NCI-H82 (cell line): ENCODE data around the gene STX18.
"Not testable (repeated sequence)": the region's sequence is repeated elsewhere in the genome, so short reads cannot be mapped to it uniquely, and the experiment has no call there.

ENCODE experiments used
- DNase-seq: peaks from one replicate; lab custom pipeline; 2025; lab: John Stamatoyannopoulos, UW

The STX18 gene

DNA sequence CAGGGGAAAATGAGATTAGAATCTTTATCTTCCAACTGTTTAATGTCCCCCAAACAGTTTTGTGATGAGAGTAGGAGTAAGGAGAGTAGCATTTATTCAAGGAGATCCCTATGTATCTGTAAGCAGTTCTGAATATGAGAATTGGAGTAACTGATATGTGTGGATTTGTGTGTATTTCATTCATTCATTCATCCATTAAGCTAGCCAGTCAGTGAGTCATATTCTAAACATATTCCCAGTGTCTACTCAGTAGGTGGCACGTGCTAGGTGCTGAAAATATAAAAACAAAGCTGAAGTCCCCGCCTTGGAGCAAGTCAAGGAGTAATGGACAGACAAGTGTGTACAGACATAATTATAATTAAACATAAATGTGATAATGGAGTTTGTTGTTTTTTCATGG is 12.4 kb upstream of the STX18 start:
- DNase-seq, result no peak

DNA sequence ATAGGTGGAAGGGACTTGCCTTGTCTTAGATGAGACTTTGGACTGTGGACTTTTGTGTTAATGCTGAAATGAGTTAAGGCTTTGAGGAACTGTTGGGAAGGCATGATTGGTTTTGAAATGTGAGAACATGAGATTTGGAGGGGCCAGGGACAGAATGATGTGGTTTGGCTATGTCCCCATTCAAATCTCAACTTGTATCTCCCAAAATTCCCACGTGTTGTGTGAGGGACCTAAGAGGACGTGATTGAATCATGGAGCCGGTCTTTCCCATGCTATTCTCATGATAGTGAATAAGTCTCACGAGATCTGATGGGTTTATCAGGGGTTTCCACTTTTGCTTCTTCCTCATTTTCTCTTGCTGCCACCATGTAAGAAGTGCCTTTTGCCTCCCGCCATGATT is 10.2 kb upstream of the STX18 start:
- DNase-seq, result not testable (repeated sequence)

DNA sequence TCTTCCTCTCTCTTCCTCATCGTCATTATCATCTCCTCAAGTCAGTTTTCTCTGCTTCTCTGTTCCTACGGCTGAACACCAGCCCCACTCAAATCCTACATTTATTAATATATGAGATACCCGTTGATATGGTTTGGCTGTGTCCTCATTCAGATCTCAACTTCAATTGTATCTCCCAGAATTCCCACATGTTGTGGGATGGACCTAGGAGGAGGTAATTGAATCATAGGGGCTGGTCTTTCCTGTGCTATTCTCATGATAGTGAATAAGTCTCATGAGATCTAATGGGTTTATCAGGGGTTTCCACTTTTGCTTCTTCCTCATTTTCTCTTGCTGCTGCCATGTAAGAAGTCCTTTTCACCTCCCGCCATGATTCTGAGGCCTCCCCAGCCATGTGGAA is 8.3 kb upstream of the STX18 start:
- DNase-seq, result not testable (repeated sequence)

DNA sequence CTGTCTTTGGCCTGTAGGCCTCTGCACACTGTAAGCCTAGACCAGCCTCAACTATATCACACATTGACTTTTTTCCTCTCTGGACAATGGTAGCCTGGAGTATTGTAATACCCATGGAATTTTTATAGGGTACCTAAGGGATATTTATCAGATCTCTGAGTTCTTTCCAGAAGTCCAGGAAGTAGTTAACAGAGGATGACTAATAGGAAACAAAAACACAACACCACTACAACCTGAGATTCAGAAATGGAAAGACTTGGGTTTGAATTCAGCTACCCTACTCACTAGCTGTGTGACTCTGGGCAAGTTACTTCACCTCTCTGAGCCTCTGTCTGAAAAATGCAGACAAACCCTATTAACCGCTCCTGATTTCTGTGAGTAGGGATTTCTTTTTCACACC is 7.7 kb upstream of the STX18 start:
- no peak for DNase-seq

DNA sequence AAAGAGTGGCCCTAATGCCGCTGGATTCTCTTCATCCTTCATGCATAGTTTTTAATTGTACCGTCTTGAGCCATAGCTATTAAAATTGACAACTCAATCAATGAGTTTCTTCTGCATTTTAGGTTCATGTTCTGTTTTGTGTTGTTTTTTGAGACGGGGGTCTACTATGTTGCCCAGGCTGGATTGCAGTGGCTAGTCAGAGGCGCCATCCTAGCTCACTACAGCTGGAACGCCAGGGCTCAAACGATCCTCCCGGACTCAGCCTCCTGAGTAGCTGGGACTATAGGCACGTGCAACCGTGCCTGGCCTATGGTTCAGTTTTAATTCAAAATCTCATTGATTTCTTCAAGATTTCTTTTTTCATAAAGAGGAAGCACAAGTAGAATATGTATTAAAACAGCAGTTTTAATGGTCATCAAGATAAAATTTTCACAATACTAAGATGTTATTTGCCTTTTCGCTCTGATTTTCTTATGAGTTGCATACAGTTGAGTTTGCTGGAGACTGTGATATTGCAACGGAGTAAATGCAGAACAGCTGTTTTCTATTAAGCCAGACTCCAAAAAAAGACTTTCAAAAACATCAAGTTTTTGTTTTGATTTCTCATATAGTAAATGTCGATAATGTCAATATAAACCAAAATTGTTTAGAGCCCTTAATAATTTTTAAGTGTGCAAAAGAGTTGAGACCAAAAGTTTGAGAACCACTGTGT is 1.1 kb upstream of the STX18 start:
- DNase-seq, result peak; percentile 45

DNA sequence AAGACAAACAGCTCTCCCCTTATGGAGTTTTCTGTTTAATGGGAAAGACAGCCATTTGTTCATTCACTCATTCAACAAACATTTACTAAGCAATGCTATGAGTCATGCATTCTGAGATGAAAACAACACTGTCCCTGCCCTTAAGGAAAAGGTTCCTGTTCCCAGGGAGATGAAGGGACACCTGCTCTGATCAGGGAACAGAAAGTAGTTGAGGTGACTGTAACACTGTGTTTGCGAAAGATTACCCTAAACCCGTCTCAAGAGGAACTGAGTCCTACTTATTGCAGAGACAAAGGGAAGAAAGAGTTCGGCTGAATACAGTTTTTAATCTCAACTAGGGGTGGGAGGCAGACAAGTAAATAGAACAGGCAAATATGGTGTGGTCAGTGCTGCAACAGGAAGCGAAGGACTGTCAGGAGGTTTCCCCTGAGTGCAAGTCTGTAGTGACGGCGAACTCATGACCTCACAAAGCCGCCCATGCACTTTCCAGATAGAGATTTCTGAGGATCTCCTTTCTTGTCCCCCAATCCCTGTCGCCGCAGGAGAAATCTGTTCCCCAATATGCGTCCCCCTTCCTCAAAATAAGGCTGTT is 712 bp downstream of the STX18 start:
- DNase-seq, result peak; percentile 30

DNA sequence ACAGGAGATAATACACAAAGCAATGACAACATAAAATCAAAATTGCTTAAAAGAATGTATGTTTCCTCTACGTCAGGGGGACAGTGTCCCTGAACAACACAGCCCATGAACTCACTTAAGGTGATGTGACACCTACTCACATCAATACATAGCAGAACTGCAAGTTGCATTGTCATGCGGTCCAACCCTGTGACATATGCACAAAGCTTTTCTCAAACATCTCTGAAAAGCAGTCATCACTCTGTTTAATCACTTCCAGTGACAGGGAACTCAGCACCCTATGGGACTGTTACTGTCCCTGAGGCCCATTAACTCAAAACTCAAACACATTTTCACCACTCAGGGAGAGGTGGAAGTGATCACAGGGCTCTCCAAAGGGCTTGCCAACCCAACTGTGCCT is 2.4 kb downstream of the STX18 start:
- DNase-seq, result no peak

DNA sequence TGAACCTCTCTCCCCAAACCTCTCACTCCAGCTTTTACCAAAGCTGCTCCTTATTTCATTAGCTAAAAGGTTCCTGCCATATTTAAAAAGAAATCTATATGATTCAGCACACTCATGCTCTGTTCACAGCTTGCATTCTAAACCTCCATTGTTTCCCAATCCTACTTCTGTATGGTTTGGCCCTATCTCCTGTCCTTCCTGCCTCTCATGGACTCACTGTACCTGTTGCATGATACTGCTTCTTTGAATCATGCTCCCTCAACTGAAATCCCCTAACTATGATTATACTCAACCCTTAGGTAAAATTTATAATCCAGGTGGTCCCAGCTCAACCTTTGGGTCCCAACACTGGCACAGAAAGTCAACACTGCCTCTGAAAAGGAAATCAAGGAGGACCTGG is 6.3 kb downstream of the STX18 start:
- DNase-seq, result no peak

DNA sequence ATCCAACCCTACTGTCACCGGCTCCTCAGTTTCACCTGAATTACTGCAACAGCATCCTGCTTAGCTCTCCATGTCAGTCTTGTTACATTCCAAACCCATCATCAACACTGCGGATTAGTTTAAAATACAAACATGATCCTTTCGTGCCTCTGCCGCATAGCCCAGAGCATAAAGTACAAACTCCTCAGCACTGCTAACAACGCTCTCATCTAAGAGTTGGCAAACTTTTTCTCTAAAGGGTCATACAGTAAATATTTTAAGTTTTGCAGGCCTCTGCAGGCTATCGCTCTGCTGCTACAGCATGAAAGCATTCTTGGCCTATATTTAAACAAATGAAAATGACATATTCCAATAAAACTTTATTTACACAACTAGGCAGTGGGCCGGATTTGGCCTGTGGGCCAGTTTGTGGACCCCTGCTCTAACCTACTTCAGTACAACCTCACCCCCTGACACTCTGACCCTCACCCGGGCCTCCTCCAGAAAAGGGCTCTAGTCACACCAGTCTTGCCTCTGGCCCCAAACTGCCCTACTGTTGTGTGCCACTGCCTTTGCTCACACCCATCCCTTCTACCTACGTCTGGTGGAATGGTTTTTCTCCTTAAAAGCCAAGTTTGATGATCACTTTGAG is 7.2 kb downstream of the STX18 start:
- no peak for DNase-seq

DNA sequence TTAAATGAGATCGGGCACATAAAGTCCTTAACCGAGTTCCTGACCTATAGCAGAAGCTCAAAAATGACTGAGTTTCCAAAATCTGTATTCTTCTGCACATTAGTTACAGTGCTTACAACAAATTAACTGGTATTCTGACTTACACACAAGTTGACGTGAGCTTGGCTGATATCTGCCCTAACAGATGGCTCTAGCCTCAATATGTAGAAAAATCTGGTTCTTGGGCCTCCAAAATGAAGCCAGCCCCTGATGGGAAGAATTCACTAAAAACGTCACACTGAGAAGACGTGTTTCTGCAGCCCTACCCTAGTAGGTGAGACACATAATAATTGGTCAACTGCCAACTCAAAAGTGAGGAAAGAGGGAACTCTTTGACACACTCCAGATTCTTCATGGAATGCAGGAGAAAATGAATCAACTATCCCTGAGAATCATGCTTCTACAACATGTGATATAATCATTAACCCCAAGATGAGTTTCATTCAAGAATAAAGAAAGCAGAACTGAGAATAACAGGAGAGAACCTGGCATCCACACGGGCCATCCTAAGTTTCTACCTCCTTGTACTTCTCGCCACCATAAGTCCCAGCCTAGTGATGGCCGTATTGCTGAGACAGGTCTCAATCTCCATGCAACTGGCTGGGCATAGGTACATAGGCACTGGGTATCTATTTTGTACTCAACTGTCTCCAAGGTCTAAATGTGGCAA is 8.2 kb downstream of the STX18 start:
- no peak for DNase-seq

DNA sequence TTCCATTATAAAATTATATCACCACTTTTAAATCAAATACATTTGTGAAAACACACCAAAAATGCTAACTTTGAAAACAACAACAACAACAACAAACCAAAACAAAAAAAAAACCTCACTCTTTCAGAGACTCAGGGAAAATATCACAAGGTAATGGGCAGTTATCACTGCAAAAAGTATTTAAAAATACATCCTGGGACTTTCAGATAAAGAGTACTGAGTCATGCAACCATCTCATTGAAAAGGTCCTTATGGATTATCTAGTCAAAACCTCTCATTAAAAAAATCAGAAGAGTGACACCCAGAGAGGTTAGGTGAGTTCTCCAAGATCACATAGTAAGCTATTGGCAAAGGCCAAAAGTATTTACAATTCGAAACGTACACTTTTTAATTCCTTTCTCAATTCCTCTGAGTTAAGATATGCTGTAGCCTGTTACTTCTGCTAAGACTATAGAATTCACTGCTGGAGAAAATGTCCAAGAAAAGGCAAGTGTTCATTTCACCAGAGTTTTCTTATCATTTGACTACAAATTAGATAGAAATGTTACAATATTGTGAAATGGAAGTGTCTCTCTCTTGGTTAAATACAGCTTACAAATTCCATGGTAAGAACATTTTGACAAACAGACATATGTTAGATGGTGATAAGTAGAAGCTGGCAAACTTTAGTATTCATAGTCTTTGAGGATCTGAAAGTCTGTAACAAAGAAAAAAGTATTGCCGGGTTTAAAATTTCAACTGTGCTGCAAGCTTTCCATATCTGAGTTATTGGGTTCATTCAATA is 9.3 kb downstream of the STX18 start:
- DNase-seq, result no peak

DNA sequence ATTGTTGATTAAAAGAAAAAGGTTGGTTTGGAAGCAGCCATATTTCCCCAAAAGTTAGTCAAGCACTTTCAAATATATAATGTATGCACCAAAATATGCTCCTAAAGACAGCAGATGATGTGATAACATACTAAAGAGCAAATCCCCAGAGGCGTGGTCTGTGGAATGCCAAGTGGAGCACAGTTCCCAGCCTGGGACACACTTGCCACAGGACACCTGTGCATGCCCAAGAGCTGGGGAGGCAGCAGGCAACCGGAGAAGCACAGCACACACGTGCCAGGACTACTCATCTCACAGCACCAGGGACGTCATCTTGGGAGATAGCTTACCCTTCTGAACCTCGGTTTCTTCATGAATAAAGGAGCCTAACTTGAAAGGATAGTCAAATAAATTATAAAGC is 12.5 kb downstream of the STX18 start:
- DNase-seq, result no peak

DNA sequence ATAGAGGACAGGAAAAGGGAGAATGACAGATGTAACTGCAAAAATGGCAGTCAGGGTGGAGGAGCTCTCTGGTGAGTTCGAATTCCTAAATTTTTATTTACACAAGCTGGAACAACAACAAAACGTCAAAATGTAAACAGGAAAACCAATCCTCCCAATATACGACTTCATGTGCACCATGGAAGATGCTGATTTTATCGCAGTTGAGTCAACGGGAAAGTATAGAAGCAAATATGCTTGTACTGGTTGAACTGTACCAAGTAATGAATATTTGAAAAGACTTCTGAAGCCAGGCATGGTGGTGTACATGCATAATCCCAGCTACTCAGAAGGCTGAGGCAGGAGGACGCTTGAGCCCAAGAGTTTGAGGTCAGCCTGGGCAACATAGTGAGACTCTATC is 15.4 kb downstream of the STX18 start:
- DNase-seq, result no peak

DNA sequence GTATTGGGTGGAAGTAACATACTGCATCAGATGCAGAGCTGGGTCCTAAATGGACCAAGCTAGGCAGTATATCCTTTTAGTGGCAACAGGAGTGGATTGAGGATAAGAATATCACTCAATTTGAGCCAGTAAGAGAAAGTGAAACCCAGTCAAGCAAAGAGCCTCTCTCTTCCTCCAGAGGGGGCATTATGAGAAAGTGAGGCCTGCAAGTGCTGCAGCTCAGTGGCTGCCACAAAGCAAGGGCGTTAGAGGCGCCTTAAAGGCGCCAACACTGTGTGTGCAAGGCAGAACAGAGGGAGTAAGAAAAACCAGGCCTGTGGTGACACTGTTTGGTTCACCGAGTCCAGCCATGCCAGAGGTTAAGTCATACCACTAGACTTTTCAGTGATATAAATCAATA is 17.5 kb downstream of the STX18 start:
- DNase-seq, result no peak

DNA sequence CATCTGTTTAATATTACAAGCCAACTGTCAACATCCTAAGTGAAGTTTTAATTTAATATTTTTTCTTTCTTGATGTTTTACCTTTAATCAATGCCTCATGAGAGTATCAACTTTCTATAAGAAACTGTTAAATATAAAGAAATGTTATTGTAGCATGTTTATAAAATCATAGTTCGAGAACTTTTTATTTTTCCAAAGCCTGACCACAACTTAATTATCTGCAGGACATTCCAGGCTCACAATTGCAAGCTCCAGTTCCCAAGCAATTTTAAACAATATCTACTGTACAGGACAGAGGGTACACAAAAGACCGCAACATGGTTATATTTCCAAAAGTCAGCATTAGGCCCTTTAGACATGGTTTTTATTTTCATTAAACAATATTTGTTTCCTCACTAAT is 20.1 kb downstream of the STX18 start:
- no peak for DNase-seq

DNA sequence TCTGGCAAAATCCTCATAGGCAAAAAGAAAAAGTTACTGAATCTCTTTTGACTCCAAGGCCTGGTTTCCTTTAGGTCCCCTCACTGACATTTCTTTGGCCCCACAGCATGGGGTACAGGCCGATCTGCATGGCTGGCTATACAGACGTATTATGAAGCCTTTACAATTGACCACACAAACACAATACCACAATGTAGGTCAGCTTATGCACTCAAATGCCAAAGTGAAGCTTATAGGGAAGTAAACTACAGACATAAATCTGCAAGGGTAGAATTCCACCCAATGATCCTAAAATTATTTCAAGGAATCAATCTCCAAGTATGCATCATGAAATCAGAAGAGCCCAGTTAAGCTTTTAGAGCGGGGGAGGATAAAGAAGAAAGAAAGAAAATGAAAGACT is 20.7 kb downstream of the STX18 start:
- no peak for DNase-seq

DNA sequence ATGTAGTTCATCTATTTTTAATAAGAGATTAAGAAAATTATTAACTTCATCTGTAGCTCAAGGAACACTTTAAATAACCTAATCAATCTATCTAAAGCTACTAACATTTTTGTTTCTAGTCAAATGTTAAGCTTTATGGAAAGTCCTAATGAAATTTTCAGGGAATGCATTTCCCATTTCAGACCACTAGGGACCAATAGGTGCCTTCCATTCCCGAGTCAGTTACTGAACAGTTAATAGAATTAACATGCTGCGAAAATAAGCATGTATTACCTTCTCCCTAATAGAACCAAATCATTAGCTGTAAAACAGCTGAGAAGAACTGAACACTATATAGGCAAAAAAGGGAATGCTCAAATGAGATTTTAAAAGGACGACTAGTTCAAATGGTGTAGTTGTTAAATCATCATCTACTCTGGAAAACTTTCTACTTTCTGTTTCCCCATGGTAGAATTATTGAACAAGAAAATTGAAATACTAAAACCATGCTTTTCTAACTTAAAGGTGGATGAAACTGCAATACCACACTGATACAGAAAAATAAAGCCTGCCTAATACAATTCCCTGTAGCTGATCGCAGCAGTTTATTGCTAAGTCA is 22.5 kb downstream of the STX18 start:
- DNase-seq, result peak; percentile 60

DNA sequence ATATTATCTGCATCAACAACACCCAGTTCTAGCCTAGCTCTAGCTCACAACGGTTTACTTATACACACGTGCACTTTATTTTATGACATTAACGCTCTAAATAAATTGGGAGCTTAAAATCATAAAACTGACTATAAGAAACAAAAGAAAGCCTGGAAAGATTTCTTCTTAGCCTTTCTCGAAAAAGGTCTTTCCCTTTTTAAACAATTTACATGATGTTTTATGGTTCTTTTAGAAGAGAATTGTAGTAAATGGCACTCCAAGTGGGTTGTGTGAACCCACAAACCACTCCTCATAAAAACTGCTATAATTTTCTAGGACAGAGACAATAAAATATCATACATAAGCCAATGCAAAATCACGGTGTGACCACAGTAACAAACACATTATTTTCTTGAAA is 23.1 kb downstream of the STX18 start:
- DNase-seq, result no peak

DNA sequence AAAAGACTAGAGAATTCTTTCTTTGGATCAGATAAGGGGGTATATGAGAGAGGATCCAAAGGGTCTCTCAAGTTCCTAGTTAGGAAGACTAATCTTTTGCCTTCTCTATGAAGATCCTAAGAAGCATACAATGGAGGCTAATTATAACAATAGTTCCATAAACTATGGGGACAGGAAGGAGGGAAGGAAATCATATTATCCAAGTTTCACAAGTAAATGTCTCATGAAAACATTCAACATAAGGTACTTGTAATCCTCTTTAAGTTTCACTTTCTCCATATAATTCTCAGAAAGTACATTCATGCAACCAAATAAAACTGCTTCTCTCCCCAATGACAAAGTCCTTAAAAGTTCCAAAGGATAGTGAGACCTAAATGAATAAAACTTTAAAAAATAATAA is 27.1 kb downstream of the STX18 start:
- DNase-seq, result no peak

DNA sequence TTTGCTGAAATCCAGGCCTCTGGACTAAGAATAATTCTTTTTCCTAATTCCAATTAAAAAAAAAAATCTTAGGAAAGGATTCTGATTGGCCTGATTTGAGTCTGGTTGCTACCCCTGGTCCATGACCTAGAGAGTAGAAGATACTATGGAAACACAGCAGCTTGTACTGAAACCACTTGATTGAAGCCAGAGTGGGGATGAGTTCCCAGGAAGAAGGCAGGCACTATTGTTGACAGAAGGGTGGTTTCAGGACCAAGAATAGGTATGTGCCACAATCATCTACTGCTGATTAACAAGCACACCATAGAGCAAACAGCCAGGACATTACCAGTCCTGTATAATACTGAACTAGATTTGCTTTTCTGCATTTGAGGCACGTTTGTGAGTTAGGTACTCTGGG is 29.6 kb downstream of the STX18 start:
- no peak for DNase-seq

DNA sequence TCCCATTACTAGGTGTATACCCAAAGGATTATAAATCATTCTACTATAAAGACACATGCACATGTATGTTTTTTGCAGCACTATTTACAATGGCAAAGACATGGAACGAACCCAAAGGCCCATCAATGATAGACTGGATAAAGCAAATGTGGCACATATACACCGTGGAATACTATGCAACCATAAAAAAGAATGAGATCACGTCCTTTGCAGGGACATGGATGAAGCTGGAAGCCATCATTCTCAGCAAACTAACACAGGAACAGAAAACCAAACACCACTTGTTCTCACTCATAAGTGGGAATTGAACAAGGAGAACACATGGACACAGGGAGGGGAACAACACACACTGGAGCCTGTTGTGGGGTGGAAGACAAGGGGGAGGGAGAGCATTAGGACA is 31.2 kb downstream of the STX18 start:
- not testable (repeated sequence) for DNase-seq

DNA sequence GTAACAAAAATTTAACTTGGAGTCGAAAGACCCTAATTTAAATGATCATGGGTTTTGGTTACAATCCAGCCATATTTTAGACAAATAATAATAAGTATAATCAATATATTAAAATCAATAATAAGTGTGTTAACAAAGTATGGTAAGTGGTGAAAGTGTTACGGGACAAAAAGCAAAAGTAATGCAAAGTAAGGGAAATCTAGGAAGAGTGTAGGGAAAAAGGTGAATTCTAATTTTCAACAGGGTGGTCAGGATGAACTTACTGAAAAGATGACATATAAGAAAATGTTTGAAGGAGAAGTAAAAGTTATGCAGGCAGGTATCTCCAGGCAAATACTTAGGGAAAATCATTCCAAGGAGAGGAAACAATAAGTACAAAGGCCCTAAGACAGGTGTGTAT is 32.3 kb downstream of the STX18 start:
- DNase-seq, result no peak
